IMR-90 (cell line): Measurements from ENCODE around the gene PRSS12. TPM values are rescaled to one million over a fixed set of nuclear protein-coding genes. Genes with fewer than 3 reads are reported as not detected.

Source experiments
- ATAC-seq: fragments of 200-7000 bp; cut with Tn5 transposase; 2 replicates; pipeline ENCODE4 v1.9.1; 2020; ENCODE audit warnings: low read depth, mild to moderate bottlenecking, moderate library complexity
- BruUV-seq: library from RNA; stranded (reverse); fragments of 400-500 nt; replicated peaks from 2 replicates; lab custom pipeline; 2021; lab: Mats Ljungman, UMichigan
- CTCF ChIA-PET: fragments of 300-600 bp; formaldehyde crosslinking; extraction: SDS; loops from one replicate; lab custom pipeline; 2021; ENCODE audit warnings: antibody characterized with exemption; lab: Yijun Ruan, JAX
- POLR2A ChIA-PET: fragments of 300-600 bp; sonication (Branson Sonifier 250); formaldehyde crosslinking; loops from one replicate; lab custom pipeline; 2022; ENCODE audit warnings: antibody characterized with exemption; ENCODE audit not compliant: unreplicated experiment; lab: Charles Lee
- DNase-seq: peaks from one replicate; pipeline ENCODE4 v3.0.0; 2013
- H2AFZ ChIP-seq: replicated peaks from 2 replicates; pipeline ENCODE3; 2013; ENCODE audit warnings: low read length, mild to moderate bottlenecking; ENCODE audit not compliant: poor library complexity
- H2AK5ac ChIP-seq: 2 replicates; pipeline ENCODE4 v1.6.1; 2013; ENCODE audit warnings: low read depth, low read length, inconsistent platforms
- H2AK9ac ChIP-seq: replicated peaks from 2 replicates; pipeline ENCODE3; 2013; ENCODE audit warnings: mild to moderate bottlenecking, low read depth, low read length, moderate library complexity; ENCODE audit not compliant: poor library complexity
- H2BK120ac ChIP-seq: 2 replicates; pipeline ENCODE4 v1.6.1; 2013; ENCODE audit warnings: low read depth, low read length, inconsistent platforms
- H2BK15ac ChIP-seq: 3 replicates; pipeline ENCODE4 v1.6.1; 2013; ENCODE audit warnings: low read depth, low read length, inconsistent platforms
- H2BK20ac ChIP-seq: 2 replicates; pipeline ENCODE4 v1.6.1; 2013; ENCODE audit warnings: low read depth, mild to moderate bottlenecking, inconsistent platforms, low read length, moderate library complexity
- H2BK5ac ChIP-seq: 2 replicates; pipeline ENCODE4 v1.6.1; 2013; ENCODE audit warnings: mild to moderate bottlenecking, low read depth, low read length, inconsistent platforms; ENCODE audit not compliant: poor library complexity, severe bottlenecking
- H3K14ac ChIP-seq: replicated peaks from 2 replicates; pipeline ENCODE4 v1.6.1; 2013; ENCODE audit warnings: low read depth, low read length, inconsistent platforms
- H3K18ac ChIP-seq: 2 replicates; pipeline ENCODE4 v1.6.1; 2013; ENCODE audit warnings: low read depth, low read length, control low read depth
- H3K23ac ChIP-seq: 2 replicates; pipeline ENCODE4 v1.6.1; 2013; ENCODE audit warnings: low read depth, low read length, inconsistent platforms
- H3K27ac ChIP-seq: 2 replicates; pipeline ENCODE4 v1.5.1; 2013; ENCODE audit warnings: mild to moderate bottlenecking, control low read depth, low read length; ENCODE audit not compliant: insufficient read depth
- H3K27me3 ChIP-seq: 2 replicates; pipeline ENCODE4 v1.6.1; 2013; ENCODE audit warnings: low read length; ENCODE audit not compliant: control insufficient read depth, insufficient read depth
- H3K36me3 ChIP-seq: 2 replicates; pipeline ENCODE4 v1.6.1; 2013; ENCODE audit warnings: low read length, mixed read lengths; ENCODE audit not compliant: control insufficient read depth, insufficient read depth
- H3K4ac ChIP-seq: 2 replicates; pipeline ENCODE4 v1.6.1; 2013; ENCODE audit warnings: low read depth, low read length, inconsistent platforms
- H3K4me1 ChIP-seq: 2 replicates; pipeline ENCODE4 v1.6.1; 2013; ENCODE audit warnings: low read length, mixed read lengths; ENCODE audit not compliant: control insufficient read depth, insufficient read depth
- H3K4me2 ChIP-seq: 2 replicates; pipeline ENCODE4 v1.6.1; 2013; ENCODE audit warnings: low read depth, mild to moderate bottlenecking, control low read depth, low read length, moderate library complexity
- H3K4me3 ChIP-seq: 2 replicates; pipeline ENCODE4 v1.5.1; 2013; ENCODE audit warnings: low read depth, mild to moderate bottlenecking, control low read depth, low read length, moderate library complexity; ENCODE audit not compliant: insufficient read depth
- H3K56ac ChIP-seq: 2 replicates; pipeline ENCODE4 v1.6.1; 2013; ENCODE audit warnings: low read length, inconsistent platforms; ENCODE audit not compliant: insufficient read depth; ENCODE audit errors: extremely low read depth
- H3K79me1 ChIP-seq, 2 experiments: 2 replicates each; pipeline ENCODE4 v1.6.1; 2013; ENCODE audit warnings: low read length in 2 of 2, inconsistent platforms in 1 of 2, low read depth in 1 of 2
- H3K9ac ChIP-seq: 2 replicates; pipeline ENCODE4 v1.6.1; 2013; ENCODE audit warnings: low read depth, low read length, control low read depth
- H3K9me1 ChIP-seq: 2 replicates; pipeline ENCODE4 v1.6.1; 2013; ENCODE audit warnings: low read length, inconsistent platforms; ENCODE audit not compliant: insufficient read depth
- H3K9me3 ChIP-seq: 2 replicates; pipeline ENCODE4 v1.6.1; 2013; ENCODE audit warnings: low read length; ENCODE audit not compliant: control insufficient read depth, insufficient read depth
- H4K20me1 ChIP-seq: 2 replicates; pipeline ENCODE4 v1.6.1; 2013; ENCODE audit warnings: low read length, inconsistent platforms; ENCODE audit not compliant: insufficient read depth
- H4K5ac ChIP-seq: 2 replicates; pipeline ENCODE4 v1.6.1; 2013; ENCODE audit warnings: mild to moderate bottlenecking, low read depth, low read length, control low read depth
- H4K8ac ChIP-seq, 2 experiments: 2 replicates each; pipeline ENCODE4 v1.6.1; 2013; ENCODE audit warnings: low read depth in 2 of 2, low read length in 2 of 2, control low read depth in 1 of 2, inconsistent platforms in 1 of 2
- H4K91ac ChIP-seq: 2 replicates; pipeline ENCODE4 v1.6.1; 2013; ENCODE audit warnings: low read depth, low read length, inconsistent platforms; ENCODE audit not compliant: insufficient read depth
- BHLHE40 ChIP-seq: fragments of 150-350 bp; IDR thresholded peaks from 2 replicates; pipeline ENCODE4 v1.6.1; 2016; ENCODE audit warnings: mild to moderate bottlenecking, low read depth, low read length
- CEBPB ChIP-seq: IDR thresholded peaks from 2 replicates; pipeline ENCODE4 v1.6.1; 2012; ENCODE audit warnings: low read depth, low read length, improper control_type of control experiment
- CHD1 ChIP-seq: IDR thresholded peaks from 2 replicates; pipeline ENCODE4 v1.6.1; 2012; ENCODE audit warnings: low read depth, low read length, improper control_type of control experiment
- CTCF ChIP-seq: conservative IDR thresholded peaks from 2 replicates; pipeline ENCODE4 v1.5.1; 2012; ENCODE audit warnings: mild to moderate bottlenecking, low read depth, low read length, improper control_type of control experiment
- ELK1 ChIP-seq: fragments of 150-350 bp; IDR thresholded peaks from 2 replicates; pipeline ENCODE4 v1.6.1; 2016; ENCODE audit warnings: low read depth, mild to moderate bottlenecking, low read length, moderate library complexity, borderline replicate concordance
- FOS ChIP-seq: fragments of 150-350 bp; IDR thresholded peaks from 2 replicates; pipeline ENCODE4 v1.6.1; 2016; ENCODE audit warnings: low read depth, low read length
- MAFK ChIP-seq: IDR thresholded peaks from 2 replicates; pipeline ENCODE4 v1.6.1; 2012; ENCODE audit warnings: low read depth, low read length, improper control_type of control experiment
- MAZ ChIP-seq: IDR thresholded peaks from 2 replicates; pipeline ENCODE4 v1.6.1; 2012; ENCODE audit warnings: low read depth, mild to moderate bottlenecking, low read length, improper control_type of control experiment, moderate library complexity, borderline replicate concordance
- MXI1 ChIP-seq: IDR thresholded peaks from 2 replicates; pipeline ENCODE4 v1.6.1; 2012; ENCODE audit warnings: low read depth, mild to moderate bottlenecking, low read length, moderate library complexity, borderline replicate concordance
- NFE2L2 ChIP-seq: fragments of 150-350 bp; IDR thresholded peaks from 2 replicates; pipeline ENCODE4 v1.6.1; 2016; ENCODE audit warnings: low read depth, mild to moderate bottlenecking, low read length
- POLR2A ChIP-seq: IDR thresholded peaks from 2 replicates; pipeline ENCODE4 v1.6.1; 2012; ENCODE audit warnings: mild to moderate bottlenecking, low read depth, low read length
- RAD21 ChIP-seq: IDR thresholded peaks from 2 replicates; pipeline ENCODE4 v1.6.1; 2012; ENCODE audit warnings: low read length, improper control_type of control experiment
- RCOR1 ChIP-seq: IDR thresholded peaks from 2 replicates; pipeline ENCODE4 v1.6.1; 2012; ENCODE audit warnings: mild to moderate bottlenecking, low read length, improper control_type of control experiment; ENCODE audit not compliant: insufficient replicate concordance
- RFX5 ChIP-seq: IDR thresholded peaks from 2 replicates; pipeline ENCODE4 v1.8.0; 2012; ENCODE audit warnings: low read depth, mild to moderate bottlenecking, low read length, moderate library complexity
- SMC3 ChIP-seq: fragments of 150-350 bp; IDR thresholded peaks from 2 replicates; pipeline ENCODE4 v1.6.1; 2016; ENCODE audit warnings: low read depth, mild to moderate bottlenecking, antibody characterized with exemption, low read length, moderate library complexity
- WGBS, 2 experiments: methylation state at CpG; one replicate each; pipeline versions ENCODE4 v1.1.5 to v1.1.7; 2013; ENCODE audit warnings: missing lambda C conversion rate in 2 of 2; ENCODE audit not compliant: insufficient read length in 1 of 2; ENCODE audit errors: extremely low coverage in 2 of 2; 5-methylcytosine and 5-hydroxymethylcytosine counted together
- dilution Hi-C: fragments of 300-500 bp; cut with HindIII; formaldehyde crosslinking; loops from one replicate; pipeline ENCODE4 v1.14.3; 2018; ENCODE audit warnings: low sequenced_read_pairs; ENCODE audit not compliant: unreplicated experiment
- in situ Hi-C: fragments of 300-500 bp; cut with MboI; formaldehyde crosslinking; loops from 3 replicates; pipeline ENCODE4 v1.14.3; 2019; ENCODE audit warnings: low sequenced_read_pairs, inconsistent platforms, mixed read lengths
- intact Hi-C: fragments of 100-400 bp; cut with micrococcal nuclease; formaldehyde crosslinking; loops from 2 replicates; pipeline ENCODE4 v1.10.0; 2022
- polyA plus RNA-seq, 3 experiments: library from polyadenylated mRNA; depleted of rRNA; stranded (reverse); fragments of >200 nt; gene quantifications; 2 replicates each; pipeline ENCODE4 v1.2.3, GENCODE V29; 2012; ENCODE audit warnings: low replicate concordance in 1 of 3
- total RNA-seq: library from RNA; depleted of rRNA; stranded (reverse); fragments of >200 nt; gene quantifications from 2 replicates; pipeline ENCODE4 v1.2.3, GENCODE V29; 2012
- TF ChIP-seq, protein P1 (sequence below): fragments of 150-350 bp; IDR thresholded peaks from 2 replicates; pipeline ENCODE4 v1.6.1; 2017; ENCODE audit warnings: mild to moderate bottlenecking, antibody characterized with exemption, low read length, low read depth

Gene PRSS12
- total and polyA plus RNA-seq, 2 of the 4 experiments (the other 2 are of a cell fraction): 51.1 to 71.5 TPM

DNA sequence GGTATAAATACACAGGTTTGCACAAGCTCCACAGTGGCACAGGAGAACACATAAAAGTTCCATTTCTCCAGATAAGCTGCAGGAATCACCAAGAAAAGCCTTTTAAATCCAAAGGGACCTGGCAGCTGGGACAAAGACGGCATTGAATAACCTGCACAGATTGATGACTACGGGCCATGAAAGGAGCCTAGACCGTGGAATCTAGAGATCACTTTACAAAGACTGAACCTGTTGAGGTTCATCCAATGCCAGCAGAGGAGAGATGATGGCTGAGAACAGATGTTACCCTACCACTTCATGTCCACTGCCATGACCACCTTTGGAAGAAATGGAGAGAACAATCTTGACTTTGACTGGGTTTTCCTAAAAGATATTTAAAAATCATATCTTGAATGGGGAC is 88.7 kb downstream of the PRSS12 start:
- H2BK15ac ChIP-seq: no peak overlapping the region
- H4K91ac ChIP-seq: no peak overlapping the region
- H4K8ac ChIP-seq: no peak overlapping the region
- no peaks in the 10 kb centered on the region for H4K20me1 ChIP-seq
- no peak for TF ChIP-seq RAD21
- TF ChIP-seq CTCF: no peak
- TF ChIP-seq, protein P1, sequence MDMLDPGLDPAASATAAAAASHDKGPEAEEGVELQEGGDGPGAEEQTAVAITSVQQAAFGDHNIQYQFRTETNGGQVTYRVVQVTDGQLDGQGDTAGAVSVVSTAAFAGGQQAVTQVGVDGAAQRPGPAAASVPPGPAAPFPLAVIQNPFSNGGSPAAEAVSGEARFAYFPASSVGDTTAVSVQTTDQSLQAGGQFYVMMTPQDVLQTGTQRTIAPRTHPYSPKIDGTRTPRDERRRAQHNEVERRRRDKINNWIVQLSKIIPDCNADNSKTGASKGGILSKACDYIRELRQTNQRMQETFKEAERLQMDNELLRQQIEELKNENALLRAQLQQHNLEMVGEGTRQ: no peak
- TF ChIP-seq ELK1: no peak
- no peak for TF ChIP-seq RCOR1
- no peak for TF ChIP-seq POLR2A
- TF ChIP-seq MAFK: no peak
- TF ChIP-seq MXI1: no peak
- no peak for TF ChIP-seq RFX5
- TF ChIP-seq BHLHE40: no peak
- no peak for TF ChIP-seq MAZ
- no peak for TF ChIP-seq SMC3
- no peak for TF ChIP-seq FOS
- no peak for TF ChIP-seq NFE2L2
- no peak for TF ChIP-seq CEBPB
- no peak for TF ChIP-seq CHD1
- no peak overlapping the region for H3K18ac ChIP-seq
- CTCF ChIA-PET: no interaction called here
- dilution Hi-C loops: no loop called here
- H3K4me3 ChIP-seq: no peak overlapping the region
- BruUV-seq: no TSS peak
- H2BK5ac ChIP-seq: no peak overlapping the region
- intact Hi-C loops: no loop called here
- no peaks in the 10 kb centered on the region for H3K9me1 ChIP-seq
- H3K4me2 ChIP-seq: no peak overlapping the region
- H3K9me3 ChIP-seq: no peaks in the 10 kb centered on the region
- ATAC-seq (no peak), DNase-seq (no peak)
- H3K9ac ChIP-seq: no peak overlapping the region
- no peak overlapping the region for H2AFZ ChIP-seq
- H3K4me1 ChIP-seq: no peaks in the 10 kb centered on the region
- no peak overlapping the region for H3K56ac ChIP-seq
- H3K27me3 ChIP-seq: no peaks in the 10 kb centered on the region
- H4K5ac ChIP-seq: no peak overlapping the region
- in situ Hi-C loops: loop anchor here (10.0 to 25.0 kb wide), 2 partner anchors 902 to 1129 kb away; no protein-coding TSS in a partner anchor
- no peak overlapping the region for H2AK5ac ChIP-seq
- POLR2A ChIA-PET: no interaction called here
- no peak overlapping the region for H3K23ac ChIP-seq
- no CpG with 5 or more reads among the region's 3 CpGs for WGBS, 2 experiments
- no peak overlapping the region for H3K27ac ChIP-seq
- H2BK20ac ChIP-seq: no peak overlapping the region
- no peak overlapping the region for H2BK120ac ChIP-seq
- no peak overlapping the region for H3K4ac ChIP-seq
- no peak overlapping the region for H2AK9ac ChIP-seq
- H3K79me1 ChIP-seq: no peaks in the 10 kb centered on the region
- no peaks in the 10 kb centered on the region for H3K36me3 ChIP-seq
- H3K14ac ChIP-seq: no peak overlapping the region
